LoVo (cell line): ENCODE measurements around the gene DIP2B.

ENCODE experiments used
- DNase-seq: peaks from one replicate; pipeline ENCODE4 v3.0.0-alpha.2; 2016; ENCODE audit warnings: low spot score

Gene DIP2B

GRCh38 chr12:50579757-50580267, 75.0 kb downstream of the DIP2B start:
- DNase-seq, result no peak

- DNase-seq, result no peak
Observed at GRCh38 chr12:50580436-50580835, 75.7 kb downstream of the DIP2B start.

GRCh38 chr12:50581226-50582184, 76.7 kb downstream of the DIP2B start:
- DNase-seq, result no peak

GRCh38 chr12:50584135-50584534, 79.3 kb downstream of the DIP2B start:
- DNase-seq, result no peak

GRCh38 chr12:50589650-50590435, 85.1 kb downstream of the DIP2B start:
- DNase-seq, result no peak

GRCh38 chr12:50590869-50591268, 86.1 kb downstream of the DIP2B start:
- no peak for DNase-seq

GRCh38 chr12:50595667-50596066, 90.9 kb downstream of the DIP2B start:
- DNase-seq, result no peak

GRCh38 chr12:50597200-50598195, 92.7 kb downstream of the DIP2B start:
- DNase-seq, result no peak

GRCh38 chr12:50598321-50598862, 93.6 kb downstream of the DIP2B start:
- no peak for DNase-seq

- no peak for DNase-seq
Observed at GRCh38 chr12:50599366-50600095, 94.7 kb downstream of the DIP2B start.

- no peak for DNase-seq
Observed at GRCh38 chr12:50600364-50600763, 95.6 kb downstream of the DIP2B start.

- no peak for DNase-seq
Observed at GRCh38 chr12:50603817-50604639, 99.2 kb downstream of the DIP2B start.

GRCh38 chr12:50604640-50604920, 99.8 kb downstream of the DIP2B start:
- DNase-seq, result no peak

- DNase-seq, result no peak
Observed at GRCh38 chr12:50606675-50607375, 102.0 kb downstream of the DIP2B start.

- no peak for DNase-seq
Observed at GRCh38 chr12:50609292-50609874, 104.6 kb downstream of the DIP2B start.

- no peak for DNase-seq
Observed at GRCh38 chr12:50610171-50610570, 105.4 kb downstream of the DIP2B start.

- no peak for DNase-seq
Observed at GRCh38 chr12:50611021-50611744, 106.4 kb downstream of the DIP2B start.

GRCh38 chr12:50612882-50613281, 108.1 kb downstream of the DIP2B start:
- no peak for DNase-seq
